A549 (cell line): Measurements from ENCODE around the gene ST3GAL6.

Experiments
- CEBPB ChIP-seq, 2 experiments: fragments of >200 bp in 1 of 2; sonication (Bioruptor Twin) in 1 of 2; formaldehyde crosslinking in 1 of 2; IDR thresholded peaks; 2 replicates each; pipeline ENCODE4 v1.6.1; 2012 to 2016
- HDAC2 ChIP-seq: fragments of 200-600 bp; sonication (generic); IDR thresholded peaks from 2 replicates; pipeline ENCODE4 v1.6.1; 2016
- JUN ChIP-seq, 2 experiments: fragments of >200 bp; sonication (Bioruptor Twin); formaldehyde crosslinking; IDR thresholded peaks; 2 replicates in 1 of 2; 3 replicates in 1 of 2; pipeline ENCODE4 v1.6.1; 2016 to 2017
- MAFK ChIP-seq: fragments of 450-650 bp; IDR thresholded peaks from 2 replicates; pipeline ENCODE4 v1.6.1; 2014; ENCODE audit not compliant: partially characterized antibody
- MAZ ChIP-seq: fragments of 150-350 bp; IDR thresholded peaks from 2 replicates; pipeline ENCODE4 v1.6.1; 2014; ENCODE audit warnings: antibody characterized with exemption, low read depth, low read length, borderline replicate concordance
- NR3C1 ChIP-seq: fragments of >200 bp; sonication (Bioruptor Twin); formaldehyde crosslinking; IDR thresholded peaks from 3 replicates; pipeline ENCODE4 v1.6.1; 2017
- RFX5 ChIP-seq: fragments of 450-650 bp; IDR thresholded peaks from 2 replicates; pipeline ENCODE4 v1.7.1; 2014; ENCODE audit warnings: antibody characterized with exemption, mild to moderate bottlenecking, moderate library complexity
- TFCP2L1 ChIP-seq: fragments of 250-450 bp; sonication (Bioruptor Pico); IDR thresholded peaks from 2 replicates; pipeline ENCODE4 v1.5.0; 2021; ENCODE audit warnings: mild to moderate bottlenecking
- TF ChIP-seq, protein P1 (sequence below): fragments of >200 bp; sonication (Bioruptor Twin); formaldehyde crosslinking; IDR thresholded peaks from 3 replicates; pipeline ENCODE4 v1.5.1; 2016
- TF ChIP-seq, protein P2 (sequence below): fragments of 200-600 bp; sonication (generic); IDR thresholded peaks from 2 replicates; pipeline ENCODE4 v1.6.1; 2016; ENCODE audit warnings: antibody characterized with exemption, mild to moderate bottlenecking, moderate library complexity
- TF ChIP-seq, protein P3 (sequence below): IDR thresholded peaks from 2 replicates; pipeline ENCODE4 v1.6.1; 2012

DNA sequence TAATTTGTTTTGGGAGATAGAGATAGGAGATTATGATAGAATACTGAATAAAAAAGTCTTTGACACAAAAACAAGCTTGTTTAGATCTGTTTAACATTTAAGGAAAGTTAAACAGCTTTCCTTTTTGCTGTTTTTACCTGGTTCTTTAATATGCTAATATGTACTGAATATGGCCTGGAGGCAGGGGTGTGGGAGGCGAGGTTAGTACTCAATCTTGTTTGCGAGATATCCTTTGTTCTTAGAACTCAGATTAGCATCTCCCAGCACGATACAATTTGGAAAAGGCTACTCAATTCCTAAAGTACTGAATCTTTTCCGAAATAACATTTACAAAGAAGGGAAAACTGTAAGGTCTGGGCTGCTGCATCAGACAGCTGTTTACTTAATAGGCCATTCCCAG, 40.8 kb upstream of the ST3GAL6 start:
- TF ChIP-seq, protein P1, sequence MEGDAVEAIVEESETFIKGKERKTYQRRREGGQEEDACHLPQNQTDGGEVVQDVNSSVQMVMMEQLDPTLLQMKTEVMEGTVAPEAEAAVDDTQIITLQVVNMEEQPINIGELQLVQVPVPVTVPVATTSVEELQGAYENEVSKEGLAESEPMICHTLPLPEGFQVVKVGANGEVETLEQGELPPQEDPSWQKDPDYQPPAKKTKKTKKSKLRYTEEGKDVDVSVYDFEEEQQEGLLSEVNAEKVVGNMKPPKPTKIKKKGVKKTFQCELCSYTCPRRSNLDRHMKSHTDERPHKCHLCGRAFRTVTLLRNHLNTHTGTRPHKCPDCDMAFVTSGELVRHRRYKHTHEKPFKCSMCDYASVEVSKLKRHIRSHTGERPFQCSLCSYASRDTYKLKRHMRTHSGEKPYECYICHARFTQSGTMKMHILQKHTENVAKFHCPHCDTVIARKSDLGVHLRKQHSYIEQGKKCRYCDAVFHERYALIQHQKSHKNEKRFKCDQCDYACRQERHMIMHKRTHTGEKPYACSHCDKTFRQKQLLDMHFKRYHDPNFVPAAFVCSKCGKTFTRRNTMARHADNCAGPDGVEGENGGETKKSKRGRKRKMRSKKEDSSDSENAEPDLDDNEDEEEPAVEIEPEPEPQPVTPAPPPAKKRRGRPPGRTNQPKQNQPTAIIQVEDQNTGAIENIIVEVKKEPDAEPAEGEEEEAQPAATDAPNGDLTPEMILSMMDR: no peak
- TF ChIP-seq, protein P2, sequence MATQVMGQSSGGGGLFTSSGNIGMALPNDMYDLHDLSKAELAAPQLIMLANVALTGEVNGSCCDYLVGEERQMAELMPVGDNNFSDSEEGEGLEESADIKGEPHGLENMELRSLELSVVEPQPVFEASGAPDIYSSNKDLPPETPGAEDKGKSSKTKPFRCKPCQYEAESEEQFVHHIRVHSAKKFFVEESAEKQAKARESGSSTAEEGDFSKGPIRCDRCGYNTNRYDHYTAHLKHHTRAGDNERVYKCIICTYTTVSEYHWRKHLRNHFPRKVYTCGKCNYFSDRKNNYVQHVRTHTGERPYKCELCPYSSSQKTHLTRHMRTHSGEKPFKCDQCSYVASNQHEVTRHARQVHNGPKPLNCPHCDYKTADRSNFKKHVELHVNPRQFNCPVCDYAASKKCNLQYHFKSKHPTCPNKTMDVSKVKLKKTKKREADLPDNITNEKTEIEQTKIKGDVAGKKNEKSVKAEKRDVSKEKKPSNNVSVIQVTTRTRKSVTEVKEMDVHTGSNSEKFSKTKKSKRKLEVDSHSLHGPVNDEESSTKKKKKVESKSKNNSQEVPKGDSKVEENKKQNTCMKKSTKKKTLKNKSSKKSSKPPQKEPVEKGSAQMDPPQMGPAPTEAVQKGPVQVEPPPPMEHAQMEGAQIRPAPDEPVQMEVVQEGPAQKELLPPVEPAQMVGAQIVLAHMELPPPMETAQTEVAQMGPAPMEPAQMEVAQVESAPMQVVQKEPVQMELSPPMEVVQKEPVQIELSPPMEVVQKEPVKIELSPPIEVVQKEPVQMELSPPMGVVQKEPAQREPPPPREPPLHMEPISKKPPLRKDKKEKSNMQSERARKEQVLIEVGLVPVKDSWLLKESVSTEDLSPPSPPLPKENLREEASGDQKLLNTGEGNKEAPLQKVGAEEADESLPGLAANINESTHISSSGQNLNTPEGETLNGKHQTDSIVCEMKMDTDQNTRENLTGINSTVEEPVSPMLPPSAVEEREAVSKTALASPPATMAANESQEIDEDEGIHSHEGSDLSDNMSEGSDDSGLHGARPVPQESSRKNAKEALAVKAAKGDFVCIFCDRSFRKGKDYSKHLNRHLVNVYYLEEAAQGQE: no peak
- TF ChIP-seq HDAC2 (no peak), RFX5 (no peak), CEBPB (IDR thresholded peaks at IDR 0.05) (no peak), MAZ (no peak), NR3C1 (no peak), JUN (IDR thresholded peaks at IDR 0.05) (no peak), TFCP2L1 (CRISPR knock-in tag) (no peak), MAFK (no peak)
- TF ChIP-seq, protein P3, sequence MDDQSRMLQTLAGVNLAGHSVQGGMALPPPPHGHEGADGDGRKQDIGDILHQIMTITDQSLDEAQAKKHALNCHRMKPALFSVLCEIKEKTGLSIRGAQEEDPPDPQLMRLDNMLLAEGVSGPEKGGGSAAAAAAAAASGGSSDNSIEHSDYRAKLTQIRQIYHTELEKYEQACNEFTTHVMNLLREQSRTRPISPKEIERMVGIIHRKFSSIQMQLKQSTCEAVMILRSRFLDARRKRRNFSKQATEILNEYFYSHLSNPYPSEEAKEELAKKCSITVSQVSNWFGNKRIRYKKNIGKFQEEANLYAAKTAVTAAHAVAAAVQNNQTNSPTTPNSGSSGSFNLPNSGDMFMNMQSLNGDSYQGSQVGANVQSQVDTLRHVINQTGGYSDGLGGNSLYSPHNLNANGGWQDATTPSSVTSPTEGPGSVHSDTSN: no peak
